SK-N-SH (cell line): ENCODE results near the gene ETS2. TPM values are rescaled to one million over a fixed set of nuclear protein-coding genes. Genes with fewer than 3 reads are reported as not detected.

Experiments used
- CTCF ChIA-PET: fragments of 300-600, 350-600 bp; formaldehyde crosslinking; extraction: SDS; loops from one replicate; lab custom pipeline; 2021; lab: Yijun Ruan, JAX
- POLR2A ChIA-PET: fragments of 350-600 bp; sonication (Branson Sonifier 250); formaldehyde crosslinking; extraction: SDS; loops from one replicate; lab custom pipeline; 2020; ENCODE audit warnings: antibody characterized with exemption, inconsistent platforms; lab: Yijun Ruan, JAX
- DNase-seq: peaks from one replicate; pipeline ENCODE4 v3.0.0; 2012
- H2AFZ ChIP-seq: fragments of 200-600 bp; sonication (generic); 2 replicates; pipeline ENCODE4 v1.8.1; 2016; ENCODE audit warnings: antibody characterized with exemption, mild to moderate bottlenecking, low read depth
- H3F3A ChIP-seq: fragments of 200-600 bp; sonication (generic); replicated peaks from 2 replicates; pipeline ENCODE3; 2016; ENCODE audit warnings: antibody characterized with exemption, mild to moderate bottlenecking; ENCODE audit not compliant: insufficient read depth
- H3K27ac ChIP-seq, 2 experiments: fragments of 200-500 bp in 1 of 2; fragments of 200-600 bp in 1 of 2; sonication (Bioruptor generic) in 1 of 2; sonication (generic), shearing (Covaris generic) in 1 of 2; 2 replicates each; pipeline versions ENCODE4 v1.5.1 to v1.6.1; 2014 to 2016; ENCODE audit warnings: low read depth in 2 of 2, inconsistent platforms in 1 of 2, low read length in 1 of 2, mild to moderate bottlenecking in 1 of 2, mixed read lengths in 1 of 2
- H3K27me3 ChIP-seq: fragments of 200-600 bp; sonication (generic), shearing (Covaris generic); 2 replicates; pipeline ENCODE4 v1.6.1; 2016; ENCODE audit warnings: mixed run types; ENCODE audit not compliant: insufficient read depth
- H3K36me3 ChIP-seq, 2 experiments: fragments of 200-500 bp in 1 of 2; fragments of 200-600 bp in 1 of 2; sonication (Bioruptor generic) in 1 of 2; sonication (generic) in 1 of 2; replicated peaks in 1 of 2; 2 replicates each; pipeline versions ENCODE3 to v1.5.1; 2014 to 2016; ENCODE audit warnings: low read length in 1 of 2, mild to moderate bottlenecking in 1 of 2; ENCODE audit not compliant: insufficient read depth in 2 of 2, control insufficient read depth in 1 of 2
- H3K4me1 ChIP-seq, 2 experiments: fragments of 200-500 bp in 1 of 2; fragments of 200-600 bp in 1 of 2; sonication (Bioruptor generic) in 1 of 2; sonication (generic), shearing (Covaris generic) in 1 of 2; 2 replicates each; pipeline versions ENCODE4 v1.5.1 to v1.6.1; 2014 to 2016; ENCODE audit warnings: low read depth in 1 of 2, low read length in 1 of 2, mixed run types in 1 of 2; ENCODE audit not compliant: insufficient read depth in 2 of 2, control insufficient read depth in 1 of 2
- H3K4me2 ChIP-seq: fragments of 200-600 bp; sonication (generic), shearing (Covaris generic); 2 replicates; pipeline ENCODE4 v1.6.1; 2017; ENCODE audit warnings: mixed run types
- H3K4me3 ChIP-seq, 2 experiments: fragments of 200-500 bp in 1 of 2; fragments of 200-600 bp in 1 of 2; sonication (Bioruptor generic) in 1 of 2; sonication (generic), shearing (Covaris generic) in 1 of 2; 2 replicates each; pipeline versions ENCODE4 v1.5.1 to v1.8.1; 2014 to 2016; ENCODE audit warnings: low read depth in 2 of 2, inconsistent platforms in 1 of 2, low read length in 1 of 2, mild to moderate bottlenecking in 1 of 2, mixed read lengths in 1 of 2, moderate library complexity in 1 of 2
- H3K79me2 ChIP-seq: fragments of 200-600 bp; sonication (generic); 2 replicates; pipeline ENCODE4 v1.8.1; 2017; ENCODE audit warnings: mild to moderate bottlenecking; ENCODE audit not compliant: insufficient read depth
- H3K9ac ChIP-seq: fragments of 200-600 bp; sonication (generic); 2 replicates; pipeline ENCODE4 v1.6.1; 2017; ENCODE audit warnings: mixed run types
- H3K9me2 ChIP-seq: fragments of 200-600 bp; sonication (generic); 2 replicates; pipeline ENCODE4 v1.6.1; 2017; ENCODE audit warnings: mixed run types
- H3K9me3 ChIP-seq: fragments of 200-600 bp; sonication (generic); 2 replicates; pipeline ENCODE4 v1.6.1; 2017; ENCODE audit warnings: mixed run types, mild to moderate bottlenecking, moderate library complexity
- H4K20me1 ChIP-seq: fragments of 200-600 bp; sonication (generic); 2 replicates; pipeline ENCODE4 v1.6.1; 2017; ENCODE audit warnings: mild to moderate bottlenecking, mixed run types; ENCODE audit not compliant: insufficient read depth
- CHD2 ChIP-seq: fragments of 150-350 bp; IDR thresholded peaks from 2 replicates; pipeline ENCODE4 v1.6.1; 2018; ENCODE audit warnings: low read length; ENCODE audit not compliant: partially characterized antibody
- EP300 ChIP-seq, 2 experiments: IDR thresholded peaks; 2 replicates each; pipeline versions ENCODE4 v1.4.0 to v1.6.1; 2012; ENCODE audit warnings: borderline replicate concordance in 1 of 2, low read depth in 1 of 2, low read length in 1 of 2
- FOXJ3 ChIP-seq: sonication (generic); formaldehyde crosslinking; IDR thresholded peaks from 2 replicates; pipeline ENCODE4 v1.5.1; 2020; ENCODE audit warnings: mild to moderate bottlenecking, missing genetic modification reagents
- GATA2 ChIP-seq: sonication (generic); formaldehyde crosslinking; IDR thresholded peaks from 2 replicates; pipeline ENCODE4 v1.5.0; 2020; ENCODE audit warnings: mild to moderate bottlenecking, missing genetic modification reagents
- NFIC ChIP-seq: IDR thresholded peaks from 2 replicates; pipeline ENCODE4 v1.4.0; 2012; ENCODE audit warnings: borderline replicate concordance
- POLR2AphosphoS5 ChIP-seq: IDR thresholded peaks from 2 replicates; pipeline ENCODE4 v1.6.1; 2012; ENCODE audit warnings: low read depth, low read length
- RAD21 ChIP-seq: IDR thresholded peaks from 2 replicates; pipeline ENCODE4 v1.6.1; 2012; ENCODE audit warnings: mild to moderate bottlenecking, low read length
- RCOR1 ChIP-seq: fragments of 150-350 bp; IDR thresholded peaks from 2 replicates; pipeline ENCODE4 v1.6.1; 2017; ENCODE audit warnings: antibody characterized with exemption, low read length
- SIN3A ChIP-seq: IDR thresholded peaks from 2 replicates; pipeline ENCODE4 v1.6.1; 2012; ENCODE audit warnings: low read depth, mild to moderate bottlenecking, low read length, moderate library complexity, borderline replicate concordance
- SMC3 ChIP-seq: IDR thresholded peaks from 2 replicates; pipeline ENCODE4 v1.6.1; 2012; ENCODE audit warnings: low read depth, low read length, improper control_type of control experiment
- TEAD4 ChIP-seq: IDR thresholded peaks from 2 replicates; pipeline ENCODE4 v1.4.0; 2012; ENCODE audit warnings: mild to moderate bottlenecking, borderline replicate concordance; ENCODE audit not compliant: insufficient read depth
- WGBS: methylation state at CpG from one replicate; pipeline ENCODE4 v1.1.6; 2017; ENCODE audit warnings: low lambda C conversion rate; 5-methylcytosine and 5-hydroxymethylcytosine counted together
- polyA plus RNA-seq, 3 experiments: library from polyadenylated mRNA; depleted of rRNA; stranded (reverse); fragments of >200 nt; gene quantifications; 2 replicates each; pipeline ENCODE4 v1.2.3, GENCODE V29; 2012
- TF ChIP-seq, protein P1 (sequence below): IDR thresholded peaks from 2 replicates; pipeline ENCODE4 v1.6.1; 2012; ENCODE audit warnings: mild to moderate bottlenecking, low read depth, low read length, moderate library complexity
- TF ChIP-seq, protein P2 (sequence below): IDR thresholded peaks from 2 replicates; pipeline ENCODE4 v1.4.0; 2012; ENCODE audit warnings: low read depth, borderline replicate concordance
- TF ChIP-seq, protein P3 (sequence below): IDR thresholded peaks from 2 replicates; pipeline ENCODE4 v1.4.0; 2012; ENCODE audit warnings: low read depth, borderline replicate concordance
- TF ChIP-seq, protein P4 (sequence below): fragments of 150-350 bp; IDR thresholded peaks from 2 replicates; pipeline ENCODE4 v1.6.1; 2017; ENCODE audit warnings: antibody characterized with exemption, low read length, low read depth, borderline replicate concordance

Gene ETS2
- polyA plus RNA-seq, 1 of the 3 experiments (the other 2 are of a cell fraction), result 16.3 TPM

DNA sequence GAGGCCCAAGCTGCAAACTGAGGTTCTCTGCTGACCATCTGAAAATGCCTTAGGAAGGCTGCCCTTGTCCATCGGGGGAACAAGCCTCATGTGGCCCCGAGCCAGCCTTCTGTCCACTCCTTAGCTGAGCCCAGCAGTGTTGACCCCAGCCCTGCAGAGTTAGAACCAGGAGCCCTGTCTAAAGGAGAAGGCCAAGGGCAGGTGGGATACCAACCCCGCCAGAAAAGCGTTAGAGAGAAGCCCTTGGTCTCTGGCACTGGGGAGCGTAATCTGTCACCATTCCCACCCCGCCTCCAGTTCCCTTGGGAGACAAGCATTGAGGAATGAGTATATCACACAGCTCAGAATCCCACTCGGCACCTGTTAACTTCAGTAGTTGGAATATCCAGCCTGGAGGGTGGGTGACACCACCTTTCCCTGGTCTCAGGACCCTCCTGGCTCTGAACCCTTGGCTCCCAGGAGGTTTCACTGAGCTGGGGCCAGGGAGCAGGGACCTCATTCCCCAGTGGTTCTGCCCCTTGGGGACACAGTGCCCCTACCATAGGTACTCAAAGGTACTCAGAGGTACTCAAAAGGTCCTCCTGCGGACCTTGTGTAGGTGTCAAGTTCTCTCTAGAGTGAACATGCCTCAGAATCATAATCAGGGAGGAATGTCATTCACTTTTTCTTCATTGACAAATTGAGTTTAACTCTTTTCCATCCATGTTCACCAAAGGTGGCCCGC, 16.4 kb downstream of the ETS2 start:
- H3K27ac ChIP-seq, result no peak overlapping the region
- no peak overlapping the region for H3K4me2 ChIP-seq
- no peak for DNase-seq
- H3K9me3 ChIP-seq, result 0 out of 2 replicates have a peak, but pooled peaks cover 7% of the 10 kb centered on the region
- H3K36me3 ChIP-seq, result peaks cover 66 to 80% of the 10 kb centered on the region in 2 experiments
- CTCF ChIA-PET, result no interaction called here
- no peak overlapping the region for H3K9ac ChIP-seq
- H3K4me3 ChIP-seq, result no peak overlapping the region
- H3K9me2 ChIP-seq, result no peaks in the 10 kb centered on the region
- no peaks in the 10 kb centered on the region for H4K20me1 ChIP-seq
- peaks cover 8% of the 10 kb centered on the region; the same call in 1 of the 2 replicates for H3K79me2 ChIP-seq
- H2AFZ ChIP-seq, result no peak overlapping the region
- no peaks in the 10 kb centered on the region for H3K27me3 ChIP-seq
- TF ChIP-seq, protein P1, sequence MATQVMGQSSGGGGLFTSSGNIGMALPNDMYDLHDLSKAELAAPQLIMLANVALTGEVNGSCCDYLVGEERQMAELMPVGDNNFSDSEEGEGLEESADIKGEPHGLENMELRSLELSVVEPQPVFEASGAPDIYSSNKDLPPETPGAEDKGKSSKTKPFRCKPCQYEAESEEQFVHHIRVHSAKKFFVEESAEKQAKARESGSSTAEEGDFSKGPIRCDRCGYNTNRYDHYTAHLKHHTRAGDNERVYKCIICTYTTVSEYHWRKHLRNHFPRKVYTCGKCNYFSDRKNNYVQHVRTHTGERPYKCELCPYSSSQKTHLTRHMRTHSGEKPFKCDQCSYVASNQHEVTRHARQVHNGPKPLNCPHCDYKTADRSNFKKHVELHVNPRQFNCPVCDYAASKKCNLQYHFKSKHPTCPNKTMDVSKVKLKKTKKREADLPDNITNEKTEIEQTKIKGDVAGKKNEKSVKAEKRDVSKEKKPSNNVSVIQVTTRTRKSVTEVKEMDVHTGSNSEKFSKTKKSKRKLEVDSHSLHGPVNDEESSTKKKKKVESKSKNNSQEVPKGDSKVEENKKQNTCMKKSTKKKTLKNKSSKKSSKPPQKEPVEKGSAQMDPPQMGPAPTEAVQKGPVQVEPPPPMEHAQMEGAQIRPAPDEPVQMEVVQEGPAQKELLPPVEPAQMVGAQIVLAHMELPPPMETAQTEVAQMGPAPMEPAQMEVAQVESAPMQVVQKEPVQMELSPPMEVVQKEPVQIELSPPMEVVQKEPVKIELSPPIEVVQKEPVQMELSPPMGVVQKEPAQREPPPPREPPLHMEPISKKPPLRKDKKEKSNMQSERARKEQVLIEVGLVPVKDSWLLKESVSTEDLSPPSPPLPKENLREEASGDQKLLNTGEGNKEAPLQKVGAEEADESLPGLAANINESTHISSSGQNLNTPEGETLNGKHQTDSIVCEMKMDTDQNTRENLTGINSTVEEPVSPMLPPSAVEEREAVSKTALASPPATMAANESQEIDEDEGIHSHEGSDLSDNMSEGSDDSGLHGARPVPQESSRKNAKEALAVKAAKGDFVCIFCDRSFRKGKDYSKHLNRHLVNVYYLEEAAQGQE, result no peak
- TF ChIP-seq RCOR1, result no peak
- no peak for TF ChIP-seq EP300 (IDR thresholded peaks at IDR 0.05; ENCODE audit: borderline replicate concordance in 1 of 2, low read depth in 1 of 2, low read length in 1 of 2)
- TF ChIP-seq, protein P2, sequence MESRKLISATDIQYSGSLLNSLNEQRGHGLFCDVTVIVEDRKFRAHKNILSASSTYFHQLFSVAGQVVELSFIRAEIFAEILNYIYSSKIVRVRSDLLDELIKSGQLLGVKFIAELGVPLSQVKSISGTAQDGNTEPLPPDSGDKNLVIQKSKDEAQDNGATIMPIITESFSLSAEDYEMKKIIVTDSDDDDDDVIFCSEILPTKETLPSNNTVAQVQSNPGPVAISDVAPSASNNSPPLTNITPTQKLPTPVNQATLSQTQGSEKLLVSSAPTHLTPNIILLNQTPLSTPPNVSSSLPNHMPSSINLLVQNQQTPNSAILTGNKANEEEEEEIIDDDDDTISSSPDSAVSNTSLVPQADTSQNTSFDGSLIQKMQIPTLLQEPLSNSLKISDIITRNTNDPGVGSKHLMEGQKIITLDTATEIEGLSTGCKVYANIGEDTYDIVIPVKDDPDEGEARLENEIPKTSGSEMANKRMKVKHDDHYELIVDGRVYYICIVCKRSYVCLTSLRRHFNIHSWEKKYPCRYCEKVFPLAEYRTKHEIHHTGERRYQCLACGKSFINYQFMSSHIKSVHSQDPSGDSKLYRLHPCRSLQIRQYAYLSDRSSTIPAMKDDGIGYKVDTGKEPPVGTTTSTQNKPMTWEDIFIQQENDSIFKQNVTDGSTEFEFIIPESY, result no peak
- TF ChIP-seq, protein P3, sequence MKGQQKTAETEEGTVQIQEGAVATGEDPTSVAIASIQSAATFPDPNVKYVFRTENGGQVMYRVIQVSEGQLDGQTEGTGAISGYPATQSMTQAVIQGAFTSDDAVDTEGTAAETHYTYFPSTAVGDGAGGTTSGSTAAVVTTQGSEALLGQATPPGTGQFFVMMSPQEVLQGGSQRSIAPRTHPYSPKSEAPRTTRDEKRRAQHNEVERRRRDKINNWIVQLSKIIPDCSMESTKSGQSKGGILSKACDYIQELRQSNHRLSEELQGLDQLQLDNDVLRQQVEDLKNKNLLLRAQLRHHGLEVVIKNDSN, result no peak
- no peak for TF ChIP-seq POLR2AphosphoS5
- TF ChIP-seq, protein P4, sequence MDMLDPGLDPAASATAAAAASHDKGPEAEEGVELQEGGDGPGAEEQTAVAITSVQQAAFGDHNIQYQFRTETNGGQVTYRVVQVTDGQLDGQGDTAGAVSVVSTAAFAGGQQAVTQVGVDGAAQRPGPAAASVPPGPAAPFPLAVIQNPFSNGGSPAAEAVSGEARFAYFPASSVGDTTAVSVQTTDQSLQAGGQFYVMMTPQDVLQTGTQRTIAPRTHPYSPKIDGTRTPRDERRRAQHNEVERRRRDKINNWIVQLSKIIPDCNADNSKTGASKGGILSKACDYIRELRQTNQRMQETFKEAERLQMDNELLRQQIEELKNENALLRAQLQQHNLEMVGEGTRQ, result no peak
- no peak for TF ChIP-seq FOXJ3 (CRISPR knock-in tag)
- TF ChIP-seq GATA2 (CRISPR knock-in tag), result no peak
- TF ChIP-seq NFIC, result no peak
- TF ChIP-seq RAD21, result no peak
- no peak for TF ChIP-seq CHD2
- TF ChIP-seq TEAD4, result no peak
- no peak for TF ChIP-seq SIN3A
- TF ChIP-seq SMC3, result no peak
- TF ChIP-seq, all 33 proteins: peak for 0
- peaks cover 0 to 2% of the 10 kb centered on the region in 2 experiments; a peak in 1 of 4 replicates for H3K4me1 ChIP-seq
- peaks cover 29% of the 10 kb centered on the region for H3F3A ChIP-seq
- POLR2A ChIA-PET, result interaction anchor here (0.8 kb wide), 1 partner anchor 15 kb away, joined by 3 read pairs; no protein-coding TSS in a partner anchor
- WGBS, result 95% methylated on average over 9 of the region's 9 CpGs
